GM19395 (cell line): ENCODE measurements around the gene DPH7.
A peak's percentile ranks its signal among the peaks of the same experiment; 100 is the strongest.
"Not testable (repeated sequence)": the region's sequence is repeated elsewhere in the genome, so short reads cannot be mapped to it uniquely, and the experiment has no call there.

Source experiments
- ATAC-seq: cut with Tn5 transposase; IDR thresholded peaks from one replicate; pipeline ENCODE4 v1.9.1; 2021; ENCODE audit warnings: mild to moderate bottlenecking, moderate library complexity; ENCODE audit not compliant: unreplicated experiment

Gene DPH7

GRCh38 chr9:137581361-137582285 lies 2.9 kb upstream of the DPH7 start:
- no peak for ATAC-seq

GRCh38 chr9:137580954-137581322 lies 2.2 kb upstream of the DPH7 start:
- ATAC-seq = no peak

GRCh38 chr9:137580209-137580953 lies 1.7 kb upstream of the DPH7 start:
- no peak for ATAC-seq

GRCh38 chr9:137579259-137579604 lies 507 bp upstream of the DPH7 start:
- ATAC-seq = no peak

- ATAC-seq = no peak
Measured at GRCh38 chr9:137575716-137576411, 2.9 kb downstream of the DPH7 start.

- ATAC-seq = no peak
Measured at GRCh38 chr9:137575364-137575715, 3.4 kb downstream of the DPH7 start.

- ATAC-seq = no peak
Measured at GRCh38 chr9:137574192-137574591, 4.5 kb downstream of the DPH7 start.

GRCh38 chr9:137570566-137570965 lies 8.2 kb downstream of the DPH7 start:
- ATAC-seq = no peak

- no peak for ATAC-seq
Measured at GRCh38 chr9:137569609-137570203, 9.0 kb downstream of the DPH7 start.

- ATAC-seq = not testable (repeated sequence)
Measured at GRCh38 chr9:137568445-137568844, 10.3 kb downstream of the DPH7 start.

- no peak for ATAC-seq
Measured at GRCh38 chr9:137564817-137565411, 13.8 kb downstream of the DPH7 start.

GRCh38 chr9:137564134-137564533 lies 14.6 kb downstream of the DPH7 start:
- no peak for ATAC-seq

- no peak for ATAC-seq
Measured at GRCh38 chr9:137558127-137558526, 20.6 kb downstream of the DPH7 start.

- ATAC-seq = no peak
Measured at GRCh38 chr9:137556069-137556838, 22.5 kb downstream of the DPH7 start.

- ATAC-seq = no peak
Measured at GRCh38 chr9:137555179-137555578, 23.5 kb downstream of the DPH7 start.

GRCh38 chr9:137554349-137554748 lies 24.4 kb downstream of the DPH7 start:
- no peak for ATAC-seq

GRCh38 chr9:137553654-137554053 lies 25.1 kb downstream of the DPH7 start:
- not testable (repeated sequence) for ATAC-seq

- ATAC-seq = peak; percentile 36
Measured at GRCh38 chr9:137552022-137552768, 26.5 kb downstream of the DPH7 start.

- peak; percentile 65 for ATAC-seq
Measured at GRCh38 chr9:137551264-137552021, 27.3 kb downstream of the DPH7 start, which contains the start of gene MRPL41. TSS of gene MRPL41 (plus strand) at chr9:137551879. CDS start at chr9:137552082, 203 bp downstream.
